OCI-LY7 (cell line): ENCODE results near the gene AFG1L.

Source experiments
- CTCF ChIP-seq: fragments of 200-600 bp; sonication (generic); conservative IDR thresholded peaks from 2 replicates; pipeline ENCODE4 v1.5.1; 2014; ENCODE audit warnings: mild to moderate bottlenecking, antibody characterized with exemption, low read length, moderate library complexity, mixed read lengths
- EZH2phosphoT487 ChIP-seq: fragments of 200-600 bp; sonication (generic); IDR thresholded peaks from 2 replicates; pipeline ENCODE4 v1.6.1; 2018; ENCODE audit warnings: low read depth, borderline replicate concordance, mild to moderate bottlenecking, mixed run types, antibody characterized with exemption, low read length, moderate library complexity, mixed read lengths

- no peak for TF ChIP-seq CTCF
- TF ChIP-seq EZH2phosphoT487, result no peak
Observed at GRCh38 chr6:108556250-108556649, 261.4 kb downstream of the AFG1L start.
